EL (cell line): Measurements from ENCODE around the gene FUT7.
A peak's percentile ranks its signal among the peaks of the same experiment; 100 is the strongest.
"Not testable (repeated sequence)": the region's sequence is repeated elsewhere in the genome, so short reads cannot be mapped to it uniquely, and the experiment has no call there.

Experiments used
- DNase-seq: peaks from one replicate; pipeline ENCODE4 v3.0.0-alpha.2; 2016

FUT7 gene

GRCh38 chr9:137049544-137050449 is 17.9 kb upstream of the FUT7 start:
- peak; percentile 49 for DNase-seq

DNA sequence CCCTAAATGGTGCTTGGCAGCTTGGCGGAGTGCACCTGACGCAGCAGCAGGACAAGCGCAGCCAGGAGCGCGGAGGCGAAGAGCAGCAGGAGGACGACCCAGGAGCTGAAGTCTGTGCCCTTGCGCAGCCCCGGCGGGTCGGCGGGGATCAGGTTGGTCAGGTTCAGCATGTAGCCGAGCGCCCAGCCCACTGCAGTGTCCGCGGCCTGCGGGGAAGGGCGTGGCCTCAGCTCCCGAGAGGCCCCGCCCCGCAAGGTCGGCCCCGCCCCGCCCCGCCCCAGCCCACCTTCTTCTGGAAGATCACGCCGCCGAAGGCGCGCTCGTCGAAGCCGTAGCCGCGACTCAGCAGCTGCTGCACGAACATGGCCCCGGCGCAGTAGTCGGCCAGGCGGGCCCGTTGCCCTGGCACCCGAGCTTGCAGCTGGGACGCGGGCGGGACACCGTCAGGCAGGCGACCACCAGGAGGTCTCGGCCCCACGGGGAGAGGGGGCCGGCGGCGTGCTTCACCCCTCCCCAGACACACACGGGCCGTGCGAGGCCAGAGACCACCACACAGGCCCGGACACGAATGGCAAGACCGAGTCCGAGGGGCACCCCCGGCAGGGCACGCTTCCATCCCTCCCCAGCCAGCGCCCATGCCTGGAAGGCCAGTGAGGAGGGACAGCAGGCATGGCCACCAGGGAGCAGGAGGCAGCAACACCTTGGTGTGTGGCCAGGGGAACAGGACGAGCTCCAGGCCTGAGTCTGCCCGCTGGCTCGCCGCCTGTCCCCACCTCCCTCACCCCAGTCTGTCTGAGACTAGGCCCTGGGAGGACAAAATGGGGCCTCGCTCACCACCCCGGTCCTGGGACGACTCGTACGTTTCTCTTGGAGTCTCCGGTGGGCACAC is 17.0 kb upstream of the FUT7 start:
- no peak for DNase-seq

DNA sequence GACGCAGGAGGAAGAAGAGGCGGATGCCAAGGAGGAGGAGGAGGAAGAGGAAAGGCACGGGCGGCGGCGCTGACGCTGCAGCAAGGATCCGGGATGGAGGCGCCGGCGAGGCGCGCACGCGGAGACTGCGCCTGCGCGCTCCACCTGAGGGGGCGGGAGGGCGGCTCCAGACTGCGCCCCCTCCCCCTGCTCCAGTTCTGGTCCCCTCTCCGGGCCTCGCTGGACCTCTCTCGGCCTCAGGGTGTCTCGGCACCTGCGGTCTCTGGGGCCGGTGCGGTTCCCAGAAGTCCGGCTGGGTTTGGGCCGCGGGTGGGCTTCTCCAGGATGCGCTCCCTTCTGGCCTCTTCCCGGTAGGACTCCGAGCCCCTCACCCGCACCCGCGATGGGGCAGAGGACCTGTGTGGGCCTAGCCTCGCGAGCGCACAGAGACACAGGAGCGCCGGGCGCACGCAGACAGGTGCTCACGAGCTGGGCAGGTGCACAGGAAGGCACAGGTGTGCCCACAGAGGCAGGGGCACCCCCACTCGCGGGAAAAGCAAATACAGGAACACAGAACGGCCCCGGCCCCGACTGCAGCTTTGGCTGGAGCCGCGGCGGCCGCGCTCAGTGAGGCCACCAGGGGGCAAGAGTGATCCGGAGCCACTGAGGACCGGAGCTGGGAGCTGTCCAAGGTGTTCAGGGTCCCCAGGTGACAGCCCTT is 14.3 kb upstream of the FUT7 start, which contains the start of gene NPDC1:
Gene NPDC1, minus strand, starts transcription at position 90 of the 700 bp plus-strand sequence. CDS start 188 bp downstream, outside the sequence.
- peak; percentile 68 for DNase-seq

DNA sequence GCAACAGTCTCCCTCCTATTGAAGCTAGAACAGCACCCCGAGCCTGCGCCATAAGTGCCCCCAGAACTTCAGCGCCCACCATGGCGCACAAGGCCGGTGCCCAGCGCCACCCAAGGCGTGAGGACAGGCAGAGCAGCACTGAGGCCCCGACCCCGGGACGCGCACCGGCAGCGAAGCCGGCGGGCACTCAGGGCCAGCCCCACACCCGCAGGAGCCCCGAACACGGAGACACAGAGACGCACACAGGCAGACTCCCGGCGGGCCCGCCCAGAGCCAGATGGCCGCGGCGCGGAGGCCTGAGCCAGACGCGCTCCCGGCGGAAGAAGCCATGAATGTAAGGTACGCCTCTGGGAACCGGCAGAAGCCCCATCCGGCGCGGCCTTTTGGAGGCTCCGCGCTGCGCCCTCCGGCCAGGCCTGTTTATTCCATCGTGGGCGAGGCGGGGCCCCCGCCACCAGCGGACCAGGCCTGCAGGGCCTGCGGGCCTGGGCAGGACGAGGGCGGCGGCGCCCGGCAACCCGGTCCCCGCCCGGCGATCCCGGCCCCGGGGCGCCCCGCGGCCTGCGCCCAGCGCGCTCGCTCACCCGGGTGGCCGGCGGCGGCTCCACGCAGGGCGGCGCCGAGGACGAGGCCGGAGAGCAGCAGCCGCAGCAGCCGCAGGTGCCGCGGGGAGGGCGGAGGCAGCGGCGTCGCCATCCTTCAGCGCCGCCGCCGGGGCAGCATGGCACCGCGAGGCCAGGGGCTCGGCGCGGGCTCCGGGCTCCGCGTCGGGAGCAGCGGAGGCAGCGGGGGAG is 13.6 kb upstream of the FUT7 start:
- DNase-seq, result peak; percentile 58

DNA sequence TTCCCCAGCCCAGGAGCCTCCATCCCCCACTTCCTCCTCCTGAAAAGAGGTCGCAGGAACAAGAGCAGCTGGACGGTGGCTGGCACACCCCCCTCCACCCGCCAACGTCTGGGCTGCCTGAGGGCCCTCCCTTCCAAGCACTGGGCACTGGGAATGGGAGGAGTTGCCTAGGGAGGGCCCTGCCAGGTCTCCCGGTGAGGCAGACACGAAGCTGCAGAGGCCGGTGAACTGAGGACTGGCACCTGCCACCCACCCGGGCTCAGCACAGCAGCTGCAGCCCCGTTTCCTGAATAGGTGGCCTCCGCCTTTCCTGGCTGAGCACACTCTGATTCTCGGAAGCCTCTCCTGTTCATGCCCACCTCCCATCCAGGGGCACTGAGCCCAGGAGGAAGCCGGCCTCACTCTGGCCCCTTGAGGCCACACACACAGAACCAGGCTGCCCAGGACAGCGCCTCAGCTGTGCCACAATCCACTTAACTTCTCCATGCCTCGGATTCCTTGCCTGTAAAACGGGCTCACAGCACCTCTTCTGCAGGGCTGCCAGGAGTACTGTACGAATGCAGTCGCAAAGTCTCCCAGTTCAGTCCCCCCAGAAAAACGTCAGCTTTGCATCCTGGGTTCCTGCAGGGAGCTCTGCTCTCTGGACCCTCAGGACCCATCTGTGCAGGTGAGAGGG is 12.8 kb upstream of the FUT7 start:
- no peak for DNase-seq

DNA sequence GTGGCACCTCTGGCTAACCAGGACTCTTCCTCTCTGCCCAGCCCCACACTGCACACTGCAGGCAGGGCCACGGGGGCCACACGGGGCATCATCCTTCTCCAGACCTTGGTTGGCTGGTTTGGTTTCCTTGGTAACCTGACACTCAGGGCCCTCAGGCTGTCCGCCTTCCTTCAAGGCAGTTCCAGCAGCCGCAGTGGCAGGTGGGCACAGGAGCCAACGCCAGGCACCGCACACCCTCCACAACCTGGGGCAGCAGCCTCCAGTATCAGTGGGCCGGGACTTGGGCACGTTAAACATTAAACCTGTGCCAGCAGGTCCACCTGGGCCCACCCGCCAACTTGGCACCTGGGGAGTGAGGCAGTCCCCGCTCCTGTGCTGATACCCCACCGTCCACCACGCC is 12.1 kb upstream of the FUT7 start:
- DNase-seq, result no peak

GRCh38 chr9:137042751-137043727 is 11.2 kb upstream of the FUT7 start:
- DNase-seq, result no peak

DNA sequence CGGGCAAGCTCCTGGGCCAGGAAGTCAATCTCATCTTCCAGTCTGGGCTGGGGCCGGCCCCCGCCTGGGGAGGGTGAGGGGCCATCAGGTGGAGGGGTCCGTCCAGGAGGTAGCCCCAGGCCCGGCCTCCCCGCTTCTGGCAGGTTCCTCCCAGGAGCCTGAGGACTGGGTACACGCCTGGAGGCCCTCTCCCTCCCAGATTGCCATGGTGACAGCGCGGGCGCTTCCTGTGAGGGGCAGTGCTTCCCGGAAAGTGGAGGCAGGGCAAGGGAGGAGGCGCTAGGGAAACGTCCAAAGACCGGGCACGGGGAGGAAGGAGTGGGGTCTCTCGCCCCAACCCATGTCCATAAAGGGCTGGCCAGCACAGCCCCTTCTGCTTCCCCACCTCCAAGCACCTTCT is 9.2 kb upstream of the FUT7 start:
- no peak for DNase-seq

- no peak for DNase-seq
These were observed 8.7 kb upstream of the FUT7 start for GRCh38 chr9:137040568-137040967.

DNA sequence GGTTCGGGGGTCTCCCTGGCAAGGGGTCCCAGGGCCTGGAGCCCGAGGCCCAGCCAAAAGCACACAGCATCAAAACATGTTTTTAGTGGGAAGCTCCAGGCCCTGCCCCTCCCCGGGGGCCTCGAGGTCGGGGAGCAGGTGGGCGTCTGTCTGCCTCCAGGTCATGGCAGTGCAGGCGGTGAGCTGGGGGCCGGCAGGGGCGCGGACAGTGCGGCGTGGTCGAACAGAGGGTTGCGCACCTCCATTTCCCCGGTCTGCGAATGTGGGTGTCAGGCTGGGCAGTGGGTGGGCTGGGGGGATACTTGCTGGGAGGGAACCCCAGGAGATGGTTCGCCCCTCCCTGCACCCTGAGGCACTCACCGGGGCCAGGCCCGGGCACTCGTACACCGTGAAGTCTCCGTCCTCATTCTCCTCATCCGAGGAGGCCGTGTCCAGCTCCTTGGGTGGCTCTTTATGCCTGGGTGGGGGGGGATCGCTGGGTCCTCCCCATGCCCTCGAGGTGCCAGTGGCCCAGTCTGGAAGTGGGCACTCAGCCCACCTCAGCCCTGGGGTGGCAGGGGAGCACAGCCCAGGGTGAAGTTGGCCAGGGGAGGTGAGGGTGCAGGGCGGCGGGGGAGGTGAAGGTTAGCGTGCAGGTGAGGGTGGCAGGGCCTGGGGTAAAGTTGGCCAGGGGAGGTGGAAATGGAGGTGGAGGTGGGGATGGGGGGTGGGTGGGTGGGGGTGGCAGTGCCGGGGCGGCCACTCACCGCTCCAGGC is 7.9 kb upstream of the FUT7 start:
- DNase-seq, result no peak

- no peak for DNase-seq
These were observed 7.0 kb upstream of the FUT7 start for GRCh38 chr9:137038916-137039315.

GRCh38 chr9:137037483-137037882 is 5.6 kb upstream of the FUT7 start:
- DNase-seq, result no peak

GRCh38 chr9:137037035-137037434 is 5.1 kb upstream of the FUT7 start:
- no peak for DNase-seq

GRCh38 chr9:137035937-137036336 is 4.0 kb upstream of the FUT7 start:
- DNase-seq, result no peak

- DNase-seq, result no peak
These were observed 3.6 kb upstream of the FUT7 start for GRCh38 chr9:137035507-137035834.

- DNase-seq, result peak; percentile 78
These were observed 3.0 kb upstream of the FUT7 start for GRCh38 chr9:137034709-137035506.

GRCh38 chr9:137034039-137034708 is 2.3 kb upstream of the FUT7 start:
- no peak for DNase-seq

DNA sequence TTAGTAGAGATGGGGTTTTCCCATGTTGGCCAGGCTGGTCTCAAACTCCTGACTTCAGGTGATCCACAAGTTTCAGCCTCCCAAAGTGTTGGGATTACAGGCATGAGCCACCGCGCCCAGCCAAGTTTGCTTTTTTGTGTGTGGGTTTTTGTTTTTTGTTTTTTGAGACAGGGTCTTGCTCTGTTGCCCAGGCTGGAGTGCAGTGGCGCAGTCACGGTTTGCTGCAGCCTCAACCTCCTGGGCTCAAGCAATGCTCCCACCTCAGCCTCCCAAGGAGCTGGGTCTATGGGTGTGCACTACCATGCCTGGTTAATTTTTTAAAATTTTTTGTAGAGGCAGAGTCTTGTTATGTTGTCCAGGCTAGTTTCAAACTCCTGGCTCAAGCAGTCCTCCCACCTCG is 1.6 kb upstream of the FUT7 start:
- DNase-seq, result not testable (repeated sequence)
